SU-DHL-6 (cell line): ENCODE data around the gene MEGF6.

Experiments
- EZH2phosphoT487 ChIP-seq: fragments of 200-600 bp; sonication (generic), shearing (Covaris generic); conservative IDR thresholded peaks from 2 replicates; pipeline ENCODE4 v1.6.1; 2018; ENCODE audit warnings: mild to moderate bottlenecking, antibody characterized with exemption, low read length, moderate library complexity, mixed read lengths
- TF ChIP-seq, protein P1 (sequence below): fragments of 200-600 bp; sonication (generic); IDR thresholded peaks from one replicate; pipeline ENCODE4 v1.5.1; 2017; ENCODE audit warnings: antibody characterized with exemption, mild to moderate bottlenecking, low read length, moderate library complexity; ENCODE audit not compliant: insufficient read depth, poor library complexity, severe bottlenecking

DNA sequence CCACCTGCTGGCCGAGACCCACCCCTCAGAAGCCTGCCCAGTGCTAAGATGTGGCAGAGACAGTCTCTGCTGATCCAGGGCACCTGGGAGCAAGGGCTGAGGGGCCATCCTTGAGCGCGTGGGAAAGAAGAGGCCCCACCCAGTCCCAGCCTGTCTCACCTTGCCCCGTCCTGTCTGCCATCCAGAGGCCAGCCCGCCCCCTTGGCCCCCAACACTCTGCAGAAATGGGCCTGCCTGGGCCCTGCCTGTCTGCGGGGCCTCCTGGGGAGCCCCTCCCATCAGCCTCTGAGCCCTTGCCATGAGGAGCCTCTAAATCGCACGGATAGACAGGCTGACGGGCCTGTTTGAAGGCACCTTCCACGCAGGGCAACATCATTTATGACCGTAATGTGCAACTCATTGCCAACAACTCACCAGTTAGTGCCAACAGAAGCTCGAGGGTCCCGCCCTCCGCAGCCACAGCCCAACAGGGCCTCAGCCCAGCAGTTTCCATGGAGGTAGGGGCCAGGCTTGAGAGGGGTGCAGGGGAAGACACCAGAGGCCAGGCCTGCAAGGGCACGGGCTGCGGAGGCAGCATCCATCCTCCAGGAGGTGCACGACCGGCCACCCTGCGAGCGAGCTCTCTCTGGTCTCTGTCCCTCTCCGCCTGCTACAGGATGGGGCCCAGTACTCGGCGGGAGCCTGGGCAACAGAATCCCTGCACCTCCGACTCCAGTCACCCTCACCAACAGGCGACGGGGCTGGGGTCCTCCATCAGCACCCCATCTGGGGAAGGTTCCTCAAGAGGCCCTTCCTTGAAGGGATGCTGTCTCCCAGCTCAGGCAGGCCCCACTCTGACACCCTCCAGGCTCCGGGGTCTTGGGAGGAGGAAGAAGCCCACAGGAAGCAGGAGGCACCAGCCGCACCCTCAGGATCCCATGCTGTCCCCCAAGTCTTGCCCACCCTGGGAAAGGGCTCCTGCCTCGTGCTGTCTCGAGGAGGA is 78.0 kb downstream of the MEGF6 start:
- TF ChIP-seq, protein P1, sequence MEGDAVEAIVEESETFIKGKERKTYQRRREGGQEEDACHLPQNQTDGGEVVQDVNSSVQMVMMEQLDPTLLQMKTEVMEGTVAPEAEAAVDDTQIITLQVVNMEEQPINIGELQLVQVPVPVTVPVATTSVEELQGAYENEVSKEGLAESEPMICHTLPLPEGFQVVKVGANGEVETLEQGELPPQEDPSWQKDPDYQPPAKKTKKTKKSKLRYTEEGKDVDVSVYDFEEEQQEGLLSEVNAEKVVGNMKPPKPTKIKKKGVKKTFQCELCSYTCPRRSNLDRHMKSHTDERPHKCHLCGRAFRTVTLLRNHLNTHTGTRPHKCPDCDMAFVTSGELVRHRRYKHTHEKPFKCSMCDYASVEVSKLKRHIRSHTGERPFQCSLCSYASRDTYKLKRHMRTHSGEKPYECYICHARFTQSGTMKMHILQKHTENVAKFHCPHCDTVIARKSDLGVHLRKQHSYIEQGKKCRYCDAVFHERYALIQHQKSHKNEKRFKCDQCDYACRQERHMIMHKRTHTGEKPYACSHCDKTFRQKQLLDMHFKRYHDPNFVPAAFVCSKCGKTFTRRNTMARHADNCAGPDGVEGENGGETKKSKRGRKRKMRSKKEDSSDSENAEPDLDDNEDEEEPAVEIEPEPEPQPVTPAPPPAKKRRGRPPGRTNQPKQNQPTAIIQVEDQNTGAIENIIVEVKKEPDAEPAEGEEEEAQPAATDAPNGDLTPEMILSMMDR: no peak
- TF ChIP-seq EZH2phosphoT487: no peak
